Osteocyte (in vitro differentiated cells): ENCODE measurements around the gene CAMKK2. TPM values are rescaled to one million over a fixed set of nuclear protein-coding genes. Genes with fewer than 3 reads are reported as not detected.

ENCODE experiments used
- DNase-seq: peaks from one replicate; pipeline ENCODE4 v3.0.0; 2021; ENCODE audit warnings: mixed read lengths; ENCODE audit not compliant: unreplicated experiment; ENCODE audit errors: extremely low spot score
- H3K27ac Mint-ChIP-seq: one replicate; pipeline ENCODE4 v1.8.0; 2021; ENCODE audit warnings: mild to moderate bottlenecking, mixed read lengths; ENCODE audit not compliant: unreplicated experiment
- H3K27me3 Mint-ChIP-seq: one replicate; pipeline ENCODE4 v1.8.0; 2021; ENCODE audit warnings: mixed read lengths; ENCODE audit not compliant: unreplicated experiment
- H3K36me3 Mint-ChIP-seq: one replicate; pipeline ENCODE4 v1.8.0; 2021; ENCODE audit warnings: mixed read lengths; ENCODE audit not compliant: unreplicated experiment
- H3K4me1 Mint-ChIP-seq: one replicate; pipeline ENCODE4 v1.8.0; 2021; ENCODE audit warnings: mixed read lengths; ENCODE audit not compliant: unreplicated experiment
- H3K4me3 Mint-ChIP-seq: one replicate; pipeline ENCODE4 v1.8.0; 2021; ENCODE audit warnings: mild to moderate bottlenecking, moderate library complexity, mixed read lengths; ENCODE audit not compliant: unreplicated experiment
- H3K9me3 Mint-ChIP-seq: one replicate; pipeline ENCODE4 v1.8.0; 2021; ENCODE audit warnings: mixed read lengths; ENCODE audit not compliant: unreplicated experiment
- total RNA-seq: library from RNA; stranded (reverse); gene quantifications from 2 replicates; pipeline ENCODE4 v1.2.1, GENCODE V29; 2021
- TF ChIP-seq, protein P1 (sequence below): fragments of 200-600 bp; sonication (generic); IDR thresholded peaks from 2 replicates; pipeline ENCODE4 v1.5.0; 2021; ENCODE audit warnings: antibody characterized with exemption, mild to moderate bottlenecking, moderate library complexity

The CAMKK2 gene
- total RNA-seq, 1 donor from 2014 or later, result 33.0 TPM

DNA sequence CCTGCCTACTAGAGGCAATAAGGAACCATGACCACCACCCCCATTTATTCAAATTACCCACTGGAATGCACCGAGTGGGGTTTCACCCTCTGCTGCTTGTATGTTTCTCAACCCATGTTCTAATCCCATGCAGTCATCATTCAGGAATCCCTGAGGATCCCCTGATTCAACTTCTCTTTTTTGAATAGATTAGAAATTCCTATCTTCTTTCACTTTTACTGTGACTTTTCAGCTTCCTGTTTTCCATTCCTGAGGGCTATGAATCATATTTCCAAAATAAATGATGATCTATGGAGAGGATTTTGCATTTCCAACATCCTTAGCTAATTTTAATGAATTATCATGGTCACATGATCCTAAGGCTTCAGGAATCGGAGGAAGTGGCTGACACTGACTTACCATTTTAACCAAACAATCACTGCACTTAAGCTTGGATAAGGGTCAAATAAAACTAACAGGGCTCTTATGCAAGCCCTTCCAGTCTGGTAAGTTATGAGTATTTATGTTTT is 105.9 kb downstream of the CAMKK2 start:
- Mint-ChIP-seq H3K4me1 (peaks cover 21% of the 10 kb centered on the region), H3K36me3 (peaks cover 3% of the 10 kb centered on the region), H3K27ac (peak overlapping the region; percentile 63), H3K4me3 (peak overlapping the region; percentile 24), H3K9me3 (no peaks in the 10 kb centered on the region), H3K27me3 (no peaks in the 10 kb centered on the region)
- DNase-seq, result no peak
- TF ChIP-seq, protein P1, sequence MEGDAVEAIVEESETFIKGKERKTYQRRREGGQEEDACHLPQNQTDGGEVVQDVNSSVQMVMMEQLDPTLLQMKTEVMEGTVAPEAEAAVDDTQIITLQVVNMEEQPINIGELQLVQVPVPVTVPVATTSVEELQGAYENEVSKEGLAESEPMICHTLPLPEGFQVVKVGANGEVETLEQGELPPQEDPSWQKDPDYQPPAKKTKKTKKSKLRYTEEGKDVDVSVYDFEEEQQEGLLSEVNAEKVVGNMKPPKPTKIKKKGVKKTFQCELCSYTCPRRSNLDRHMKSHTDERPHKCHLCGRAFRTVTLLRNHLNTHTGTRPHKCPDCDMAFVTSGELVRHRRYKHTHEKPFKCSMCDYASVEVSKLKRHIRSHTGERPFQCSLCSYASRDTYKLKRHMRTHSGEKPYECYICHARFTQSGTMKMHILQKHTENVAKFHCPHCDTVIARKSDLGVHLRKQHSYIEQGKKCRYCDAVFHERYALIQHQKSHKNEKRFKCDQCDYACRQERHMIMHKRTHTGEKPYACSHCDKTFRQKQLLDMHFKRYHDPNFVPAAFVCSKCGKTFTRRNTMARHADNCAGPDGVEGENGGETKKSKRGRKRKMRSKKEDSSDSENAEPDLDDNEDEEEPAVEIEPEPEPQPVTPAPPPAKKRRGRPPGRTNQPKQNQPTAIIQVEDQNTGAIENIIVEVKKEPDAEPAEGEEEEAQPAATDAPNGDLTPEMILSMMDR, result no peak

- Mint-ChIP-seq H3K4me3 (peak overlapping the region; percentile 52), H3K36me3 (peaks cover 3% of the 10 kb centered on the region), H3K27ac (peak overlapping the region; percentile 91), H3K4me1 (peaks cover 21% of the 10 kb centered on the region), H3K27me3 (no peaks in the 10 kb centered on the region), H3K9me3 (no peaks in the 10 kb centered on the region)
- TF ChIP-seq, protein P1, result no peak
- DNase-seq, result no peak
Observed at GRCh38 chr12:121189619-121190155, 106.8 kb downstream of the CAMKK2 start.

DNA sequence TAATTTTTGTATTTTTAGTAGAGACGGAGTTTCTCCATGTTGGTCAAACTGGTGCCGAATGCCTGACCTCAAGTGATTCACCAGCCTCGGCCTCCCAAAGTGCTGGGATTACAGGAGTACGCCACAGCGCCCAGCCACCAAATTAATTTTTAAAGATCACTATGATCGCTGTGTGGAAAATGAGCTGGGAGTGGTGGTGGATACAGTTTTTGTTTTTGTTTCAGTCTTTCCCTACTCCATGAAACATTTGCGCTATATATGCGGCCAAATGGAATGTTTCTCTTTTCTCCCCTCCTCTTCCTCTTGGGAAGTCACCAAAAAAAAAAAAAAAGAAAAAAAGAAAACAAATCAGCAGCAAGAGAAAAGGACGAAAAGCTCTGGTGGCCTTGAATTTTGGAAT is 107.4 kb downstream of the CAMKK2 start:
- peak overlapping the region; percentile 91 for H3K27ac Mint-ChIP-seq

GRCh38 chr12:121188227-121188626 is 108.3 kb downstream of the CAMKK2 start:
- no peak overlapping the region for H3K4me3 Mint-ChIP-seq
- no peaks in the 10 kb centered on the region for H3K9me3 Mint-ChIP-seq
- no peaks in the 10 kb centered on the region for H3K27me3 Mint-ChIP-seq
- TF ChIP-seq, protein P1, result no peak
- peaks cover 21% of the 10 kb centered on the region for H3K4me1 Mint-ChIP-seq
- no peak for DNase-seq
- peaks cover 3% of the 10 kb centered on the region for H3K36me3 Mint-ChIP-seq
- H3K27ac Mint-ChIP-seq, result no peak overlapping the region

More for the DNA sequence above, 107.4 kb downstream of the CAMKK2 start:
- DNase-seq, result no peak
- no peaks in the 10 kb centered on the region for H3K9me3 Mint-ChIP-seq
- no peaks in the 10 kb centered on the region for H3K27me3 Mint-ChIP-seq
- H3K4me1 Mint-ChIP-seq, result peaks cover 21% of the 10 kb centered on the region
- peaks cover 3% of the 10 kb centered on the region for H3K36me3 Mint-ChIP-seq
- H3K4me3 Mint-ChIP-seq, result peak overlapping the region; percentile 52
- TF ChIP-seq, protein P1, result no peak

Other genes starting within 250 kb of the CAMKK2 start
- 0.08 and 0.30 TPM in 2 replicates for gene P2RX7, start 163.8 kb downstream of the CAMKK2 start, total RNA-seq
- 20.3 and 21.1 TPM in 2 replicates for gene P2RX4, start 86.6 kb downstream of the CAMKK2 start, total RNA-seq
- 130 TPM in 2 replicates for gene ANAPC5, start 55.7 kb upstream of the CAMKK2 start, total RNA-seq
- 39.5 and 42.5 TPM in 2 replicates for gene RNF34, start 103.4 kb upstream of the CAMKK2 start, total RNA-seq